Esophagus squamous epithelium (tissue), 4 donors: ENCODE data around the gene SLC45A2.

Experiments used
- POLR2A ChIP-seq, 4 donors: fragments of 450-650 bp; IDR thresholded peaks; one replicate each; pipeline ENCODE4 v1.6.1; 2017; ENCODE audit warnings: antibody characterized with exemption in 4 of 4, mild to moderate bottlenecking in 4 of 4, moderate library complexity in 3 of 4
- TF ChIP-seq, protein P1 (sequence below), 6 experiments: fragments of 450-650 bp in 4 of 6; fragments of 200-600 bp in 2 of 6; sonication (generic) in 2 of 6; IDR thresholded peaks; one replicate each; pipeline ENCODE4 v1.5.1; 2016 to 2019; ENCODE audit warnings: antibody characterized with exemption in 6 of 6, mild to moderate bottlenecking in 4 of 6, moderate library complexity in 4 of 6

DNA sequence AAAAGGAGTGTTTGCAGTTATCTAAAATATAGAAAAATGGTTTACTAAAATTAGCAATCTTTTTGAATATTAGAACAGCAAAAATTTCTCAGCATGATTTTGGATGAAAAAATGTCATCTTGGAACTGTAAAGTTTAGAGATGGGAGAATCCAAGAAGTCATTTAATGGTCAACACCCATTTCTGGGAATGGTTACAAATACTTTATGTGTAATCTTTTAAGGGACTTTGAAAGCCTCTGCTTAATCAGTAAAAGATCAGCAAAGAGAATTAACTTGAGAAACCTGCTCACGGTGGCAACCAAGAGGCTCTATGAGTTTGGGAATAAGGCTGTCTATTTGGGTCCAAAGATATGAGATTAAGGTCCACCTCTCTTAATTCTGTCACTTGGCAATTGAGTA is 45.6 kb upstream of the SLC45A2 start:
- TF ChIP-seq, protein P1, sequence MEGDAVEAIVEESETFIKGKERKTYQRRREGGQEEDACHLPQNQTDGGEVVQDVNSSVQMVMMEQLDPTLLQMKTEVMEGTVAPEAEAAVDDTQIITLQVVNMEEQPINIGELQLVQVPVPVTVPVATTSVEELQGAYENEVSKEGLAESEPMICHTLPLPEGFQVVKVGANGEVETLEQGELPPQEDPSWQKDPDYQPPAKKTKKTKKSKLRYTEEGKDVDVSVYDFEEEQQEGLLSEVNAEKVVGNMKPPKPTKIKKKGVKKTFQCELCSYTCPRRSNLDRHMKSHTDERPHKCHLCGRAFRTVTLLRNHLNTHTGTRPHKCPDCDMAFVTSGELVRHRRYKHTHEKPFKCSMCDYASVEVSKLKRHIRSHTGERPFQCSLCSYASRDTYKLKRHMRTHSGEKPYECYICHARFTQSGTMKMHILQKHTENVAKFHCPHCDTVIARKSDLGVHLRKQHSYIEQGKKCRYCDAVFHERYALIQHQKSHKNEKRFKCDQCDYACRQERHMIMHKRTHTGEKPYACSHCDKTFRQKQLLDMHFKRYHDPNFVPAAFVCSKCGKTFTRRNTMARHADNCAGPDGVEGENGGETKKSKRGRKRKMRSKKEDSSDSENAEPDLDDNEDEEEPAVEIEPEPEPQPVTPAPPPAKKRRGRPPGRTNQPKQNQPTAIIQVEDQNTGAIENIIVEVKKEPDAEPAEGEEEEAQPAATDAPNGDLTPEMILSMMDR (IDR thresholded peaks at IDR 0.05), result no peak
- no peak for TF ChIP-seq POLR2A (IDR thresholded peaks at IDR 0.05)
